Thoracic aorta (tissue), 2 donors: ENCODE measurements around the gene FAM3D. TPM values are rescaled to one million over a fixed set of nuclear protein-coding genes. Genes with fewer than 3 reads are reported as not detected.
"Not testable (repeated sequence)": the region's sequence is repeated elsewhere in the genome, so short reads cannot be mapped to it uniquely, and the experiment has no call there.

Experiments
- ATAC-seq: fragments of 150-250 bp; one replicate; pipeline ENCODE4 v1.8.0; 2017; ENCODE audit warnings: low read depth; ENCODE audit not compliant: insufficient number of reproducible peaks, low FRiP score
- DNase-seq: peaks from one replicate; pipeline ENCODE4 v3.0.0-alpha.2; 2020; ENCODE audit warnings: low spot score
- H3K27ac ChIP-seq, 2 donors: fragments of 200-600 bp; sonication (generic); 1 replicate in 1 of 2; 2 replicates in 1 of 2; pipeline ENCODE4 v1.5.1; 2016; ENCODE audit warnings: mild to moderate bottlenecking in 2 of 2, moderate library complexity in 2 of 2
- H3K27me3 ChIP-seq: fragments of 200-600 bp; sonication (generic); replicated peaks from 2 replicates; pipeline ENCODE4 v1.6.0; 2016; ENCODE audit warnings: mild to moderate bottlenecking; ENCODE audit not compliant: insufficient read depth
- H3K36me3 ChIP-seq: fragments of 200-600 bp; sonication (generic); one replicate; pipeline ENCODE4 v1.5.1; 2016
- H3K4me1 ChIP-seq, 2 donors: fragments of 200-600 bp; sonication (generic); 1 replicate in 1 of 2; 2 replicates in 1 of 2; pipeline versions ENCODE4 v1.5.1 to v1.6.0; 2016; ENCODE audit warnings: low read depth in 2 of 2, mild to moderate bottlenecking in 1 of 2; ENCODE audit not compliant: control insufficient read depth in 1 of 2
- H3K4me3 ChIP-seq: fragments of 200-600 bp; sonication (generic); 2 replicates; pipeline ENCODE4 v1.5.1; 2016; ENCODE audit warnings: mild to moderate bottlenecking
- H3K9me3 ChIP-seq: fragments of 200-600 bp; sonication (generic); 2 replicates; pipeline ENCODE4 v1.5.1; 2016
- total RNA-seq, 2 donors: library from RNA; depleted of rRNA; stranded (reverse); fragments of >200 nt; gene quantifications; one replicate each; pipeline versions ENCODE4 v1.1.0 to v1.2.3, GENCODE V29; 2016
- TF ChIP-seq, protein P1 (sequence below): fragments of 200-600 bp; sonication (generic); IDR thresholded peaks from one replicate; pipeline ENCODE4 v1.5.1; 2019; ENCODE audit warnings: antibody characterized with exemption

Gene FAM3D
- total RNA-seq, 2 donors from 2014 or later = not detected

- Histone ChIP-seq H3K4me3 (no peak overlapping the region), H3K9me3 (no peaks in the 10 kb centered on the region), H3K4me1 (no peaks in the 10 kb centered on the region), H3K27ac (no peak overlapping the region), H3K36me3 (no peaks in the 10 kb centered on the region), H3K27me3 (no peaks in the 10 kb centered on the region)
- DNase-seq (no peak), ATAC-seq (no peak)
- TF ChIP-seq, protein P1, sequence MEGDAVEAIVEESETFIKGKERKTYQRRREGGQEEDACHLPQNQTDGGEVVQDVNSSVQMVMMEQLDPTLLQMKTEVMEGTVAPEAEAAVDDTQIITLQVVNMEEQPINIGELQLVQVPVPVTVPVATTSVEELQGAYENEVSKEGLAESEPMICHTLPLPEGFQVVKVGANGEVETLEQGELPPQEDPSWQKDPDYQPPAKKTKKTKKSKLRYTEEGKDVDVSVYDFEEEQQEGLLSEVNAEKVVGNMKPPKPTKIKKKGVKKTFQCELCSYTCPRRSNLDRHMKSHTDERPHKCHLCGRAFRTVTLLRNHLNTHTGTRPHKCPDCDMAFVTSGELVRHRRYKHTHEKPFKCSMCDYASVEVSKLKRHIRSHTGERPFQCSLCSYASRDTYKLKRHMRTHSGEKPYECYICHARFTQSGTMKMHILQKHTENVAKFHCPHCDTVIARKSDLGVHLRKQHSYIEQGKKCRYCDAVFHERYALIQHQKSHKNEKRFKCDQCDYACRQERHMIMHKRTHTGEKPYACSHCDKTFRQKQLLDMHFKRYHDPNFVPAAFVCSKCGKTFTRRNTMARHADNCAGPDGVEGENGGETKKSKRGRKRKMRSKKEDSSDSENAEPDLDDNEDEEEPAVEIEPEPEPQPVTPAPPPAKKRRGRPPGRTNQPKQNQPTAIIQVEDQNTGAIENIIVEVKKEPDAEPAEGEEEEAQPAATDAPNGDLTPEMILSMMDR = no peak
Observed at GRCh38 chr3:58679446-58679845, 12.9 kb upstream of the FAM3D start.

DNA sequence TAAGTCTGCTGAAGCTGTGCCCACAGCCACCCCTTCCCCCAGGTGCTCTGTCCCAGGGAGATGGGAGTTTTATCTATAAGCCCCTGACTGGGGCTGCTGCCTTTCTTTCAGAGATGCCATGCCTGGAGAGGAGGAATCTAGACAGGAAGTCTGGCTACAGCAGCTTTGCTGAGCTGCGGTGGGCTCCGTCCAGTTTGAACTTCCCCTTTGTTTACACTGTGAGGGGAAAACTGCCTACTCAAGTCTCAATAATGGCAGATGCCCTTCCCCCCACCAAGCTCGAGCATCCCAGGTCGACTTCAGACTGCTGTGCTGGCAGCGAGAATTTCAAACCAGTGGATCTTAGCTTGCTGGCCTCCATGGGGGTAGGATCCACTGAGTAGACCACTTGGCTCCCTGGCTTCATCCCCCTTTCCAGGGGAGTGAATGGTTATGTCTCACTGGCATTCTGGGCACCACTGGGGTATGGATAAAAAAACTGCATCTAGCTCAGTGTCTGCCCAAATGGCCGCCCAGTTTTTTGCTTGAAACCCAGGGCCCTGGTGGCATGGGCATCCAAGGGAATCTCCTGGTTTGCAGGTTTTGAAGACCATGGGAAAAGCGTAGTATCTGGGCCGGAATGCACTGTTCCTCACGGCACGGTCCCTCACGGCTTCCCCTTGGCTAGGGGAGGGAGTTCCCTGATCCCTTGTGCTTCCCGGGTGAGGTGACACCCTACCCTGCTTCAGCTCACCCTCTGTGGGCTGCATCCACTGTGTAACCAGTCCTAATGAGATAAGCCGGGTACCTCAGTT, 11.8 kb upstream of the FAM3D start:
- not testable (repeated sequence) for DNase-seq, ATAC-seq, H3K27ac ChIP-seq, H3K4me3 ChIP-seq, H3K4me1 ChIP-seq, H3K27me3 ChIP-seq, H3K9me3 ChIP-seq, H3K36me3 ChIP-seq

DNA sequence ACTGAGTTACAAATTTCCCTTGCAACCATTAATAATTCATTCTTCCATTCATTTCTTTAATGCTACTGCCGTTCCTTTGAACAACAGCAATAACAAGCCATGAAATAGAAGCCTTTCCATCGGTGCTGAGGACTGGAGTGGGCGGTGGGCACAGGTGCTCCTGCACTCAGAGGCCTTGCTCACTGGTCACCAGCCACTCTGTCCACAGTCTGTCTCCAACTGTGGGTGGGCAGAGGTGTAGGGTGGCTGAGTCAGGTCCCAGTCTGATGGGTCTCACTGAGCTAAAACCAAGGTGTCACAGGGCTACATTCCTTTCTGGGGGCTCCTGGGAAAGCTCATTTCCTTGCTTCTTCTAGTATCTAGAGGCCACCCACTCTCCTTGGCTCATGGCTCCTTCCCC, 6.3 kb upstream of the FAM3D start:
- no peaks in the 10 kb centered on the region for H3K4me1 ChIP-seq
- H3K27ac ChIP-seq = no peak overlapping the region
- DNase-seq (no peak), ATAC-seq (no peak)
- no peak overlapping the region for H3K4me3 ChIP-seq
- TF ChIP-seq, protein P1 = no peak
- H3K27me3 ChIP-seq = no peaks in the 10 kb centered on the region
- H3K36me3 ChIP-seq = no peaks in the 10 kb centered on the region
- H3K9me3 ChIP-seq = no peaks in the 10 kb centered on the region

DNA sequence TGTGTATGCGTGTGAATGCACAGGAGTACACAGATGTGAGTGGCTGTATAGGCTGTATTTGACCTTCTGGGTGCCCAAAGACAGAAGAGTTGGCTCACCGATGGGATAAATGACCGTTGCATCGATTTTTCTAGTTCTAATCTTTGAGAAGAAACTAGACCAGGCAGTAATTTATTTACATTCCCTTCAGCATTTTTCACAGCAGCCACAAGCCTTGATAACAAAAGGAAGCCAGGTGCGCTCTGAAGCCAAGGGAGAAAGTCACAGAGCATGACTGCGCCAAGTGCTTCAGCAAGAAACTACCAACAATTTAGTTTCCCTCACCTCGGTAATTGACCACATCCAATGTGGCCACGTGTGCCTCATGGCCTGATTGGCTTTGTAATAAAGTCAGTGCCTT, 5.9 kb upstream of the FAM3D start:
- H3K36me3 ChIP-seq = no peaks in the 10 kb centered on the region
- TF ChIP-seq, protein P1 = no peak
- no peak overlapping the region for H3K4me3 ChIP-seq
- no peak overlapping the region for H3K27ac ChIP-seq
- H3K4me1 ChIP-seq = no peaks in the 10 kb centered on the region
- no peaks in the 10 kb centered on the region for H3K27me3 ChIP-seq
- DNase-seq (no peak), ATAC-seq (no peak)
- H3K9me3 ChIP-seq = no peaks in the 10 kb centered on the region

DNA sequence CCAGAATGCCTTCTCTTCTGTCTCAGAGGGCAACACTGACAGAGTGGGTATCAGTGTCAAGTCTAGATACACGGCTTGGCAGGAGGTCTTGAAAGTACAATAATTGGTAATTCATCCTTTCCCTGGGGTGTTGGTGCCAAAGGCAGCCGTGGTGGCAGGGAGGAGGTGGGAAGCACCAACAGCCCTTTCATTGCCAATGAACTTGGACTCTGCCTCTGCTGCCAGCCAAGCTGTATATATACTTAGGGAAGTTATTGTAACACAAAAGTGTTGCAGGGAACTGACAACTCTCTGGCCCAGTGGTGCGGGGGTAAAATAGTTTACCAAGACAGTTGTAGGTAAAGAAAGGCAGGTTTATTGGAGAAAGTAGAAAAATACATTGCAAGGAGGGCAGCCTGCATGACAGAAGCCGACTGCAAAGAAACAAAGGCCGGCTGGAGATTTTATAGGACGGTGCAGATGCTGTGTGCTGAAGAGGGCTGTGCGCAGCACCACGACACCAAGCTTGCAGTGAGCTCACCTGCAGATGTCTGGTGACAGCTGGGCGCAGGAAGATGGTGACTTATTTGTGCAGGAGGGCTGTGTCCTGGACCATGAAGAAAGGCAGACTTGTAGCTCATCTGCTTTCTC, 4.0 kb upstream of the FAM3D start:
- H3K4me3 ChIP-seq = no peak overlapping the region
- TF ChIP-seq, protein P1 = no peak
- no peak overlapping the region for H3K27ac ChIP-seq
- ATAC-seq (no peak), DNase-seq (no peak)
- no peaks in the 10 kb centered on the region for H3K4me1 ChIP-seq
- H3K36me3 ChIP-seq = no peaks in the 10 kb centered on the region
- H3K9me3 ChIP-seq = no peaks in the 10 kb centered on the region
- H3K27me3 ChIP-seq = no peaks in the 10 kb centered on the region
